HG02970 (cell line): ENCODE results near the gene PRKCD.

ENCODE experiments used
- ATAC-seq: cut with Tn5 transposase; IDR thresholded peaks from one replicate; pipeline ENCODE4 v1.9.1; 2021; ENCODE audit warnings: mild to moderate bottlenecking, moderate library complexity, moderate number of reproducible peaks; ENCODE audit not compliant: unreplicated experiment, low FRiP score

The PRKCD gene

DNA sequence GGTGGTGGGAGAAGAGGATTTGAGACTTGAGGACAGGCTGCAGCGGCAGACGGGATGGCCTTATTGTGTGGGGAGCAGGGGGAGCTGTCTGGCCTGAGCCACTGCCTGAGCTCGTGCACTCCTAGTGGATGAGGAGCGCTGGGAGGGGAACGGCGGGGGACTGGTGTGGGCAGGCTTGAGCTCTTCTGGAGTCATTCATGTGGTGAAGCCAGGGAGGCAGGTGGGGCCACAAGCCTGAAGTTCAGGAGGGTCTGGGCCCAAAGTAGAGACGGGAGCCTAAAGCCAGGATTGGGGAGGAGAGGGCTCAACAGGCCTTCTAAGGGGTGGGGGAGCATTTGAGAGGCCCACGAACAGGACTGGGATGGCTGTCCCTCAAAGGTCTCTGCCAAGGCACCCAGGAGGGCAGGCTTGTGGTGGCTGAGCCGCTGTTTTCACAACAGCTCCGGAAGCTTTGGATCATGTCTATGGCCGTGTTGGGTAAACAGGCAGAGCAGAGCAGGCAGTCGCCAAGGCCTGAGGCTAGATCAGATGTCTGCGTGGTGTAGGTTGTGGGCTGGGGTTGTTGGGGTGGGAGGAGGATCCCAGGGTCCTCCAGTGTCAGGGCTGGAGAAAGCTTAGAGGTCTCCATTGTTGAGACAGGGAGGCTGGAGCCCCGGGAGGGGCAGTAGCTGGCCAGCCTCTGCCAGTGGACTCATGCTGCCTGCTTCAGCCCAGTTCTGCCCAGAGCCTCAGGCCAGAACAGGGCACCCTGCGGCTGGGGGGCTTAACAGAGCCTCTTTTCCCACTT lies 8.2 kb downstream of the PRKCD start:
- no peak for ATAC-seq

DNA sequence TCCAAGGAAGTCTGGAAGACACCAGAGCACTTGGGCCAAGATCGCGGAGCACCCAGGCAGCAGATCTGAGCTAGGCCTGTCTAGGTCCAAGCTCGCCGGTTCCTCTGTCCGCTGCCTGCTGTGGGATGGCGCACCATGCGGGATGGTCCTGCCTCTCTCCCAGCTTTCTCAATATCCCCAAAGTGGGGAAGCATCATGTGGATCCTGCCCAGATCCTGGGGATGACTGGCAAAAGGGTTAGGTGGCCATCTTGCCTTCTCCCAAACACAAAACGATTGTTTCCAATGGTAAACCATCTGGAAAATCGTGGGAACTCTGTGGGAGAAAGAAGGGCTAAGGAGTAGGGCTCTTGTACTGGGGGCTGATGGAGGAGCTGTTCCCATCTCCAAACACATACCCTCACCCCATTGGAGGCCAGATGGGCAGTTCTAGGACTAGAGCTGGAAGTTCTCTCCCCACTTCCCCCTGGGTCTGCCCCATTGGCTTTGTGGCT lies 8.9 kb downstream of the PRKCD start:
- no peak for ATAC-seq

DNA sequence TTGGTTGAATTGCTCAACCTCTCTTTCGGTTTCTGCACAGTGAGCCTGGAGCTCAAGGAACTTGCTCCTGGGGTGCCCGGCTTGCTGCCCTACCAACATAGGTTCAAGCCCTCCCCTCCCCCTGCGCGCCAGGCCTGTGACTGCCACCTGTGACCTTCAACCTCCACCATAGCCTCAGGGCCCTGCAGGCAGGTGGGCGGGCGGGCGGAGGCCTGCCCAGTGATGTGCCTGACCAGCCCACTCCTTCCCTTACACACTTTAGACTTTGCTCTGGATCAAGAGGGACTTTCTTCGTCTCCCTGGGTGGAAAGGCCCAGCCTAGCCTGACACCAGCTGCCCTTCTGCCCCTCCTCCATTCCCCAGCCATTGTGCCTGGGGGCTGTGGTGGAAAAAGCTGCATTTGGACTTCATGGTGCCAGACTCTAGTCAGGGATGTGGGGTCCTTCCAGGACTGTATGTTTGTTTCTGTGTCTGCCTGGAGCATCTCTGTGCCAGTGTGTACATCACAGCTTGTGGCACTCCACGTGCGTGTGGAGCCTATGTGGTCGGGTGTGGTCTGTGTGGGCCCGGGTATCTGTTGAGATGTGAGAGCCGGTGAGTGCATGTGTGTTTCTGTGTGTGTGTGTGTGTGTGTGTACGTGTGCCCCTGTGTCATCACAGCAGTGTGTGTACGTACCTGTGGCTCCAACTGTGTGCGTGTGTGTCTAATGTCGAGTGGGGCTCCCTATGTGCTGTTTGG lies 9.5 kb downstream of the PRKCD start:
- ATAC-seq, result no peak

DNA sequence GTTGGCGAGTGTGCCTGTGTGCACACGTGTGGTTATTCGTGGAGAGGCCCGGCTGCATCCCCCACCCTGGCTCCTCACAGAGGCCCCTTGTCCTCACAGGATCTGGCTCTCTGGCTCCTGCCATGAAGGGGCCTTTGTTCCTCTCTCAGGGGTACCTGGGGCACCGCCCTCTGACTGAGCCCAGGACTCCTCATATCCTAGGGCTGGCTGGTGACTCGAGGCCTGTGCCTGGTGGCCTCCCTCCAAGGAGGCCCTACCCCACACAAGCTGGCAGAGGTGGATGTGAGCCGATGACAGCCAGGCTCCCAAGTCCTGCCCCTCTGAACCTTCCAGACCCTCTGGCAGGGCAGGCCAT lies 10.0 kb downstream of the PRKCD start:
- no peak for ATAC-seq

DNA sequence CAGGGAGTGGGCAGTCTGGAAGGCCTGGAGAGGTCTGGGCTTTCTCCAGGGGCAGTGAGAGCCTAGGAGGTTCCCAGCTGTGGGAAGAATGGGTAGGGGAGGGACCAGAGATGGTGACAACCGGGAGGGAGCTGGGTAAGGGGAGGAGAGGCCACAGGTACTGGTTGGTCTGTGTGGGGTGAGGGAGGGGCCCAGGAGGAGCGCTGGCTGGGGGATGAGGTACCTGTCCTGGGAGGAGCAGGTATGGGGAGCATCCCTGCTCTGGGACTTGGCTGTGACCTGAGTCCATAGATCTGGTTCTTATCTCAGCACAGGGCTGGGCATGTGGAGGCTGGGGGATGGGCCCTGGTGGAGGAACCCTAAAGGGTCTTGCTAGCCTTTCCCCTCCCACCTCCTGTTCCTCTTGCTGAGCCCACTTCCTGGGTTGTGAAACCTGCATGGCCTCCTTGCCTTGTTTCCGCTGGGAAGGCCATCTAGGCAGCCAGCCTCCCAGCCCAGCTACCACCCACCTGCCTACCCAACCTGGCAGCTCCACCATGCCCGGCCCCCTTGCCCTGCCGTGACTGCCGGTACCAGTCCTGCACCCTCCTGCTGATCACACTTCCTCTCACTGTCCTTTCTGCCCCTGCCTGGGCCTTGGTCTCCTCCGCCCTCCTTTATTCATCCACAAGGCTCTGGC lies 11.0 kb downstream of the PRKCD start:
- ATAC-seq, result no peak

DNA sequence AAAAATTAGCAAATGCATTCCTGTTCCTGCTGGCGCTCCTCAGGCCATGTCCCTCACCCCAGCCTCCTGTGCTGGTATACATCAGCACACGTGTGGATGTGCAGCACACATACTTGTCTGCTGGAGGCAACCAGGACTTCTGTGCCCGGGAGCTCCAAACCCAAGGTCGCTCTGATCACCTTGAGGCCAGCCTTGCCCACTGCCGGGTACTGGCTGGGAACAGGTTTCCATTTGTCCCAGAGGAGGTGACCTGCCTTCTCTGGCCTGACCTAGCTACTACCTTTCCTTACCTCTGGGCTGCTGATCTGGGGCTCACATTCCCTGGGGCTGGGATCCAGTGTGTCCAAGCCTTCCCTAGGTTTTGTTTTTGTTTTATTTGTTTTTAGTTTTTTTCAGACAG lies 12.1 kb downstream of the PRKCD start:
- ATAC-seq, result no peak

DNA sequence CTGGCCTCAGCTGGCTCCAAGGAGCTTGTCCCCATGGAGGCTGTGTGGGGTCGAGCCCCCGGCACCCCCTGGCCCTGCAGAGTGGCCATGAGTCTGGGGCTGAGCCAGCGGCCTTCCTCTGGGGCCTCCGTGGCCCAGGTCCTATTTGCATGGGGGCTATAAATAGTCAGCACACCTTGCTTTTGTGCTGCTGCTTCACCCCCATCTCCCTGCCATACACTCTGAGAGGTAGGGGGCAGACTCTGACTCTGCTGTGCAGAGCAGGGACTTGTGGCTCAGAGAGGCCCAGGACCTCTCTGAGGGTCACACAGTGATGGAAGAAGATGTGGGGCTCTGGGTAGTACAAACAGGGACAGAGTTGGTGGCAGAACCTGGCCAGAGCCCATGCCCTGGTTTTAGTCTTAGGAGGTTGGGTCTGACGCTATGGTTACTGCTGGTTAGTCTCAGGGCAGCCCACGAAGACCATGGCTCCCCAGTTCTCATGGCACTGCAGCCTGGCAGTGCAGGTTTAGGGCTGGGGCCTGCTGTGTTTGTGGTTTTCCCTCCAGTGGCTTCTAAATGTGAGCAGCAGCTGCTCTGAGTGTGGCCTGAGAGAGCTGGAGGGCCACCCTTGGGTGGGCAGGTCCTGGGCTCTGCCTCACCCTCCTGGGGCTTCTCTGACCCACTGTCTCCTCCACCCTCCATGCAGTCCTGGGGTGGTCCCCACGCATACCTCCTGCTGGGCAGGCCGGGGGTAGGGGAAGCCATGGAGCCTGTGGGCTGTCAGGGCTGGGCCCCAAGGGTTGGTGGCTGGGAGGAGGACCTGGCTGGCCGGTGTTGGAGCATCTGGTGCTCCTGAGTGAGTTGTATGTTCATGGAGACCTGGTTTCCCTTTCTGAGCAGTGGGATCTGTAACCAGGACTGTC lies 13.6 kb downstream of the PRKCD start:
- ATAC-seq, result no peak

DNA sequence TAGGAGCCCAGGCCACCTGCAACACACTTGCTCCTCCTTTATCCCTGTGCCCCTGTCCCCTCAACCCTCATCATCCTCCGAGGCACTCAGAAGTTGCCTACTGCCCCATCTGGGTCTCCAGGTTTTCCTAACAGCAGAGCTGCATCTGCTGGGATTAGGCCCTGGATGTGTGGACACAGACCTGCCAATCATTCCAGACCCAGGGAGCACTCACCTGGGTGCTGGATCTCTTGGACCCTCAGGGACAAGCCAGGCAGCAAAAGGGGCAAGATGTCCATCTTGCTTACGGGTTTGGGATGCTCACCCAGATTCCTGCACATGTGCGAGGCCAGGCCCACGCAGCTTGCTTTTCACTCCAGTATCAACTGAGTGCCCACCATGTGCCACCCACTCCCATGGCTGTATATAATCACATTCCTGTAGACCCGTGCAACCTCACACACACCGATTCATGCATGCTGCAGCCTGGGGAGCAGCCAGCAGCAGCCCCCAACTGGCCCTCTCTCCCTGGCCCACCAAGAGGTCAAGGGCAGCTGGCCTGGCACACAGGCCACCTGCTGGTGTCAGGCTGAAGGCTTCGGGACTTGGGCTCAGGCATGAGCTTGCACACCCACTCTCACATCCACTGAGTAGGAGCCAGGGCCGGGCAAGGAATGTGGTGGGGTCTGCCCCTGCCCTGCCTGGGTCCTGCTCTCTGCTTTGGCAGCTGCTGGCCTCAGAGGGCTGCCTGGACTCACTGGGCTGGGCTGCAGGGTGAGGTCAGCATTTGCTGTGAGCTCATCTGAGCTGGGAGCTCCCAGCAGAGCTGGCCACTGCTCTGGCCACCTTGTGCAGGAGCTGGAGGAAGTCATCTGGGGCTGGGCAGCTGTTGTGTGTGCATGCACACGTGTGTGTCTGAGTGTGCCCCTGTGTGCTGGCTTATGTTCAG lies 14.9 kb downstream of the PRKCD start:
- ATAC-seq, result no peak

DNA sequence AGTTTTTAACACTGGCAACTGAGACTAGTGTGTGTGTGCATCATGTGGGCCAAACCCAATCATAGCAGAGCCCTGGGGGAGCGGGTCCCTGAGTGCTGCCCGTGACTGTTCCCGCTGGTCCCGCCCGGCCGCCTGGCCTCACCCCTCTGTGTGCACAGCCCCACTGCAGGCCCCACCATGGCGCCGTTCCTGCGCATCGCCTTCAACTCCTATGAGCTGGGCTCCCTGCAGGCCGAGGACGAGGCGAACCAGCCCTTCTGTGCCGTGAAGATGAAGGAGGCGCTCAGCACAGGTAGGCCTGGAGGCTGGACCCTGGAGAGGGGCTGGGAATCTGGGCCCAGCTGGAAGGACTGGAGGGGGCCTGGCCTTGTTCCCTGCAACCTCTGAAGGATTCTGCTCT lies 17.2 kb downstream of the PRKCD start:
- no peak for ATAC-seq

DNA sequence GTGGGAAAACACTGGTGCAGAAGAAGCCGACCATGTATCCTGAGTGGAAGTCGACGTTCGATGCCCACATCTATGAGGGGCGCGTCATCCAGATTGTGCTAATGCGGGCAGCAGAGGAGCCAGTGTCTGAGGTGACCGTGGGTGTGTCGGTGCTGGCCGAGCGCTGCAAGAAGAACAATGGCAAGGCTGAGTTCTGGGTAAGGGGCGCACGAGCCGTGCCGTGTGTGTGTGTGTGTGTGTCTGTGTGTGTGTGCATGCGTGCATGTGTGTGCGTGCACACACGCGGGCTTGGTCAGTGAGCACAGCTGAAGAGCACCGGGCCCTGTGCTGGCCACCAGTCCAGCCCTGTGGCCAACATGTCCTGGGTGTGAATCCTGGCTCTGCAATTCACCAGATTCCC lies 18.6 kb downstream of the PRKCD start:
- no peak for ATAC-seq

DNA sequence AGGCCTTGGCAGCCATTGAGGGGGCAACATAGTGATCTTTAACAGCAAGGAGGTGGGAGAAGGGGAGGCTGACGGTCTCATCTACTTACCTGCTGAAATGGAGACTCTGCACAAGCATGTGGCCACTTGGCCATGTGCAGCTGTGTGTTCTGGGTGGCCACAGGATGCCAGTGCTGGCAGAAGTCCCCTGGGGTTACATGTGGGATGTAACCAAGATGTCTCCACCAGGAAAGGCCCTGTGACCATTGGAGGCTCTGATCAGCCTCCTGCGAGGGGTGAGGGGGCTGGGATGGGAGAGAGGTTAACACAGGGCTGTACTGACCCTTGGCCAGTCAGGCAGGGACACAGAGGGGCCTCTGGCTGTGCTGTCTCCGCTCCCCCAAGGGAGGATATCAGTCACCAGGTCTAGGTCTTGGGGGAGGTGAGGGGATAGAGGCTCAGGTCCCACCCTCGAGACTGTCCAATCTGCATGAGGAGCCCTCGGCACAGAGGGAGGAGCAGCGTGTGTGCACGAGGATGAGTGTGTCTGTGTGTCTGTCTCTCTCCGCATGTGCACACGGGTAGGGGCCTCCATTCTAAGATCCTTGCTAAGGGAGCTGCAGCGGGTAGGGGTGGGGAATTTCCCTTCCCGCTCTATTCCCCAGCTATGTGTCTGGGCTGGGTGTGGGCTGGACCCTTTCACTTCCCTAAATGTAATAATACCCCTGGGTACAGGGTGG lies 19.5 kb downstream of the PRKCD start:
- ATAC-seq, result peak; percentile 72

DNA sequence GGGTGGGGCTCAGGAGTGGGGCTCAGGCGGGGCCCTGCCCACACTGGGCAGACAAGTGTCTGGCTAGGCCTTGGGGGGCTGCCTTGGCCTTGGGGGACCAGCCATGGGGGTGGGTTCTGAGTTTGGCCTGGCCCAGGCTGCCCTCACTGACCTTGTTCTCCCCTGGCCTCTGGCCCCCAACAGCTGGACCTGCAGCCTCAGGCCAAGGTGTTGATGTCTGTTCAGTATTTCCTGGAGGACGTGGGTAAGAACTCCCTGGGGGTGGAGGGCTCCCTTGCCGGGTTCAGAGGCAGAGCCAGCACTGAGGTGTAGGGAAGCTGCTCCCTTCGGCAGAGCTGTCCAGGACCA lies 20.0 kb downstream of the PRKCD start:
- ATAC-seq, result peak; percentile 6

DNA sequence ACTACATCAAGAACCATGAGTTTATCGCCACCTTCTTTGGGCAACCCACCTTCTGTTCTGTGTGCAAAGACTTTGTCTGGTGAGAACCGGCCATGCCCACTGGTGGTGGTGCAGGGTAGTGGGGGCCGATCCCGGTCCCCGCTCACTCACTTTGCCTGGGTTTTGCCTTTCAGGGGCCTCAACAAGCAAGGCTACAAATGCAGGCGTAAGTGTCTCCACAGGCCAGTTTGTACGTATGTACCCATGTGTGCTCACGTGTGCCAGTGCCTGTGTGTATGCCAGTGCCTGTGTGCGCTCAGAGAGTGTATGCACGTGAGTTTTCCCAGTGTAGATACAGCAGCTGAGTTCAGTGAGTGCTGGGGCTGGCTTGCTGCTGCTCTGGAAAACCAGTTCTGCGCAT lies 20.5 kb downstream of the PRKCD start:
- no peak for ATAC-seq

DNA sequence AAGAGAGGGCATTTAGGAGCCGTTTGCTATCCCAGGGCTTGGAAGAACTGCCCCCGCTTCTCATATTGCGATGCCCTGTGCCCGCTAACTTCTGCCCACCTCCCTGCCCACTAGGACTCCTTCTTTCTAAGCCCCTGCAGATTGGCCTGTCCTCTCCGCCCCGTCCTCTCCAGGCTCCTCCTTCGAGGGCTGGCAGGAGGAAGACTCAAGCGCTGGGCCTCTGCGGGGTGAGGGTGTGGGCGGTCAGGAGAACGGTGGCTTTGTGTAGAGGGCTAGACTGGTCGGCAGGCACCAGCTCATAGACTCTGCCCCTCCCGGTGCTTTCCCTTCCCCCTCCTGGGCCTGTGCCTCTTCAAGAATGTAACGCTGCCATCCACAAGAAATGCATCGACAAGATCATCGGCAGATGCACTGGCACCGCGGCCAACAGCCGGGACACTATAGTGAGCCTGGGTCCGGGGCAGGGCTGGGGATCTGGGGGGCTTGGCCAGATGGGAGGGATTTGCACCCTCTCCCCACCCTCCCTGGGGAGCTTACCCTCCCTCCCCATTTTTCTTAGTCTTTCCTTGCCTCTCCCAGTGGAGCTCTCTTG lies 21.9 kb downstream of the PRKCD start:
- no peak for ATAC-seq

DNA sequence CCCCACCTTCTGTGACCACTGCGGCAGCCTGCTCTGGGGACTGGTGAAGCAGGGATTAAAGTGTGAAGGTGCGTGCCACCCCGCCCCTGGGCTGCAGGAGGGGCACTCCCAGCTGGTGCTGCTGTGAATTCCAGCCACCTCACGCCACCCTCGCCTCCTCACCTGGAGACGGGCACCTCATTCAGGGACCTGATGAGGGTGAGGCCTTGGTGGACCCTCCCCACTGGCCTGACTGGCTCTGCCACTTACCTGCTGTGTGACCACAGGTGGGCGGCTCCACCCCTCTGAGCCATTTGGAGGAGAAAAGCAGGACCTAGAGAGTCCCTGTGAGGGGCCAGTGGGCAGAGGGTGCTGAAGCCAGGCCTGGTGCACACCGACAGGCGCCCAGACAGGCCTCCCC lies 22.5 kb downstream of the PRKCD start:
- no peak for ATAC-seq

DNA sequence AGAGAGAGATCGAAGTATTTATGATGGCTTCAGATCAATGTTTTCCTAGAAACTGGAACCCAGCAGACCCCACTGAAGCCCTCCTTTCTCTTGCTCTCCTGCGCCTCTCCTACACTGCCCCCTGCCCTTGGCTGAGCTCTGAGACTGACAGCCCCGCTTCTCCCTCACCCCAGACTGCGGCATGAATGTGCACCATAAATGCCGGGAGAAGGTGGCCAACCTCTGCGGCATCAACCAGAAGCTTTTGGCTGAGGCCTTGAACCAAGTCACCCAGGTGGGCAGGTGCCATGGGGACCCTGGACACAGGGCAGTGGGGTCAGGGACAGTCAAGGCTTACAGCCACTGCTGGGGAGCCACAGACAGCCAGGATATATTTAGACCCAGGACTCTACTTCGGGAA lies 23.7 kb downstream of the PRKCD start:
- ATAC-seq, result no peak

DNA sequence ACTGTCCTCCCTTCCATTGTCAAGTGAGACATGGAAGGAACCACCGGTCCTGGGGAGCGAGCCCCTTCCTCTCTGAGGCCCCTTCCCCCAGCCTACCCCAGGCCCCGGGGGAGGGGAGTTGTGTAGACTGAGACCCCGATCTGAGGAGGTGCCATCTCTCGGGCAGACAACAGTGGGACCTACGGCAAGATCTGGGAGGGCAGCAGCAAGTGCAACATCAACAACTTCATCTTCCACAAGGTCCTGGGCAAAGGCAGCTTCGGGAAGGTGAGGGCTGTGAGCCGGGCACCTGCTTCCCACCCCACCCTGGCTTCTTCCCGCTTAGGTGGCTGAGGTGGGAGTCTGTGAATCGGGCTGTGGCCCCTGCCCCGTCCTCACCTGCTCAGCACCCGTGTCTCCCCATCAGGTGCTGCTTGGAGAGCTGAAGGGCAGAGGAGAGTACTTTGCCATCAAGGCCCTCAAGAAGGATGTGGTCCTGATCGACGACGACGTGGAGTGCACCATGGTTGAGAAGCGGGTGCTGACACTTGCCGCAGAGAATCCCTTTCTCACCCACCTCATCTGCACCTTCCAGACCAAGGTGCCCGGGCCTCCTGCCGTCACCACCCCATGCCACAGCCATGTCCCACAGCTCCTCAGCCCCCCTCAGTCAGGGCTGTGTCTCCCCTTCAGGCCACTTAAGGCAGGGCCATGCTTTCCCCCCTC lies 24.9 kb downstream of the PRKCD start:
- no peak for ATAC-seq

DNA sequence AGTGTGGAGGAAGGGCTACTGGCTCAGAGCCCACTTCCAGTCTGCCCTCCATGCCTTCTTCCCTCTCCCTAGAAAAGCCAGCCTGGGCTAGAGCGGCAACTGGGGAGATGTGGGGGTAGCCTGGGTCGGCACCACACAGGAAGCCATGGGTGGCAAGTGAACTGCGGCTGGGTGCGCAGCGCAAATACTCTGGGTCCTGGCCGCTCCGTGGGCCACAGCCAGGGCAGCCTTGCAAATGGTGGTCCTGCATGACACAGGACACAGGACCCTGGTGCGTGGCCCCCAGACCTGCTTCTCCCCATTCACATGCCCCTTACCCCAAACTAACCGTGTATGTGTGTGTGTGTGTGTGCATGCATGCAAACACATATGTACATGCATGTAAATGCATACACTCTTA lies 25.7 kb downstream of the PRKCD start:
- ATAC-seq, result no peak
